Neutrophil (primary cell): ENCODE measurements around the gene EVI2B.

Source experiments
- H3K27ac ChIP-seq: fragments of 200-600 bp; sonication (generic); 2 replicates; pipeline ENCODE4 v1.5.1; 2016; ENCODE audit warnings: mild to moderate bottlenecking, moderate library complexity
- H3K27me3 ChIP-seq: fragments of 200-600 bp; sonication (generic); 2 replicates; pipeline ENCODE4 v1.6.0; 2016; ENCODE audit warnings: mild to moderate bottlenecking
- H3K36me3 ChIP-seq: fragments of 200-600 bp; sonication (generic); 2 replicates; pipeline ENCODE4 v1.5.1; 2017
- H3K4me1 ChIP-seq, 2 experiments: fragments of 200-600 bp in 1 of 2; sonication (generic) in 1 of 2; 1 replicate in 1 of 2; 2 replicates in 1 of 2; pipeline versions ENCODE4 v1.5.1 to v1.6.1; 2013 to 2016; ENCODE audit warnings: low read depth in 1 of 2, low read length in 1 of 2, mild to moderate bottlenecking in 1 of 2, moderate library complexity in 1 of 2; ENCODE audit not compliant: control insufficient read depth in 1 of 2, insufficient read depth in 1 of 2
- H3K4me3 ChIP-seq, 2 experiments: fragments of 200-600 bp in 1 of 2; sonication (generic) in 1 of 2; 1 replicate in 1 of 2; 2 replicates in 1 of 2; pipeline ENCODE4 v1.5.1; 2013 to 2016; ENCODE audit warnings: low read depth in 1 of 2, low read length in 1 of 2, mild to moderate bottlenecking in 1 of 2, moderate library complexity in 1 of 2
- H3K9me3 ChIP-seq: fragments of 200-600 bp; sonication (generic); 2 replicates; pipeline ENCODE4 v1.5.1; 2016
- CTCF ChIP-seq: fragments of 200-600 bp; sonication (generic); IDR thresholded peaks from 2 replicates; pipeline ENCODE4 v1.5.1; 2016; ENCODE audit warnings: antibody characterized with exemption

The EVI2B gene

GRCh38 chr17:31279401-31279800, 34.5 kb downstream of the EVI2B start:
- TF ChIP-seq CTCF = no peak
- Histone ChIP-seq H3K4me1 (peaks cover 15 to 18% of the 10 kb centered on the region in 2 experiments), H3K9me3 (no peaks in the 10 kb centered on the region), H3K27ac (no peak overlapping the region), H3K4me3 (no peak overlapping the region), H3K36me3 (no peaks in the 10 kb centered on the region), H3K27me3 (no peaks in the 10 kb centered on the region)

- Histone ChIP-seq H3K4me3 (peak overlapping the region in 1 of 2 experiments; percentile 44), H3K4me1 (peaks cover 36 to 41% of the 10 kb centered on the region in 2 experiments), H3K27me3 (no peaks in the 10 kb centered on the region), H3K27ac (peak overlapping the region; percentile 81), H3K9me3 (no peaks in the 10 kb centered on the region), H3K36me3 (no peaks in the 10 kb centered on the region)
- no peak for TF ChIP-seq CTCF
Observed at GRCh38 chr17:31275116-31275515, 38.7 kb downstream of the EVI2B start.

GRCh38 chr17:31274252-31274651, 39.6 kb downstream of the EVI2B start:
- no peak for TF ChIP-seq CTCF
- H3K4me1 ChIP-seq = peaks cover 41 to 46% of the 10 kb centered on the region in 2 experiments
- peak overlapping the region; percentile 81 for H3K27ac ChIP-seq
- H3K4me3 ChIP-seq = peak overlapping the region; percentile 39 to 44
- no peaks in the 10 kb centered on the region for H3K9me3 ChIP-seq
- H3K36me3 ChIP-seq = no peaks in the 10 kb centered on the region
- no peaks in the 10 kb centered on the region for H3K27me3 ChIP-seq

GRCh38 chr17:31273516-31273915, 40.3 kb downstream of the EVI2B start:
- peak overlapping the region; percentile 81 for H3K27ac ChIP-seq

GRCh38 chr17:31272803-31273202, 41.1 kb downstream of the EVI2B start:
- H3K9me3 ChIP-seq = no peaks in the 10 kb centered on the region
- H3K27me3 ChIP-seq = no peaks in the 10 kb centered on the region
- peak overlapping the region; percentile 81 for H3K27ac ChIP-seq
- H3K4me1 ChIP-seq = peaks cover 49 to 54% of the 10 kb centered on the region in 2 experiments
- H3K4me3 ChIP-seq = no peak overlapping the region
- no peak for TF ChIP-seq CTCF
- no peaks in the 10 kb centered on the region for H3K36me3 ChIP-seq

More at GRCh38 chr17:31273516-31273915, 40.3 kb downstream of the EVI2B start:
- peaks cover 47 to 48% of the 10 kb centered on the region in 2 experiments for H3K4me1 ChIP-seq
- H3K9me3 ChIP-seq = no peaks in the 10 kb centered on the region
- H3K27me3 ChIP-seq = no peaks in the 10 kb centered on the region
- no peaks in the 10 kb centered on the region for H3K36me3 ChIP-seq
- peak overlapping the region in 1 of 2 experiments; percentile 44 for H3K4me3 ChIP-seq
- no peak for TF ChIP-seq CTCF

- Histone ChIP-seq H3K27me3 (no peaks in the 10 kb centered on the region), H3K27ac (no peak overlapping the region), H3K9me3 (no peaks in the 10 kb centered on the region), H3K4me3 (no peak overlapping the region), H3K36me3 (no peaks in the 10 kb centered on the region), H3K4me1 (peaks cover 49 to 54% of the 10 kb centered on the region in 2 experiments)
- no peak for TF ChIP-seq CTCF
Observed at GRCh38 chr17:31272236-31272635, 41.6 kb downstream of the EVI2B start.
